Measurements from ENCODE around the gene IQCF5.
"Not testable (repeated sequence)": the region's sequence is repeated elsewhere in the genome, so short reads cannot be mapped to it uniquely, and the experiment has no call there.

Gene IQCF5

DNA sequence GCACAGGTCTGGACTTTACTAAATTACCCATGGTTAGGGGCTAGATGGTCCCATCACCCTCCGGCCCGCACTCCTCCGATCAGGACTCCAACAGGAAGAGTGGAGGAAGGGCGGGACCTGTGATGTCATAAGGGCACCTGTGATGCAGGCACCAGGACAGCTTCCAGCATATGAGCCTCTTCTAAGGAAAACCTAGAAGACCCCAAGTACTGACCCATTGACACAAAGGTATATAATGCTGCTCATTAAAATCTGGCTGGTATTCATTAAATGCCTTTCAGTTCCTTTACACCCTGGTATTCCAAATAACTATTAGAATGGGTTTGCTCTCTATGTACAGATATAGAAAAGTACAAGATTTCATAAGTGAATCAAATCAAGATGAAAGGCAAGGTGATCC, at the start of gene IQCF5:
Gene IQCF5, minus strand, starts transcription at position 101 of the 400 bp plus-strand sequence. Its CDS starts 70 bp downstream, at position 31.
- TF ChIP-seq, protein P1, sequence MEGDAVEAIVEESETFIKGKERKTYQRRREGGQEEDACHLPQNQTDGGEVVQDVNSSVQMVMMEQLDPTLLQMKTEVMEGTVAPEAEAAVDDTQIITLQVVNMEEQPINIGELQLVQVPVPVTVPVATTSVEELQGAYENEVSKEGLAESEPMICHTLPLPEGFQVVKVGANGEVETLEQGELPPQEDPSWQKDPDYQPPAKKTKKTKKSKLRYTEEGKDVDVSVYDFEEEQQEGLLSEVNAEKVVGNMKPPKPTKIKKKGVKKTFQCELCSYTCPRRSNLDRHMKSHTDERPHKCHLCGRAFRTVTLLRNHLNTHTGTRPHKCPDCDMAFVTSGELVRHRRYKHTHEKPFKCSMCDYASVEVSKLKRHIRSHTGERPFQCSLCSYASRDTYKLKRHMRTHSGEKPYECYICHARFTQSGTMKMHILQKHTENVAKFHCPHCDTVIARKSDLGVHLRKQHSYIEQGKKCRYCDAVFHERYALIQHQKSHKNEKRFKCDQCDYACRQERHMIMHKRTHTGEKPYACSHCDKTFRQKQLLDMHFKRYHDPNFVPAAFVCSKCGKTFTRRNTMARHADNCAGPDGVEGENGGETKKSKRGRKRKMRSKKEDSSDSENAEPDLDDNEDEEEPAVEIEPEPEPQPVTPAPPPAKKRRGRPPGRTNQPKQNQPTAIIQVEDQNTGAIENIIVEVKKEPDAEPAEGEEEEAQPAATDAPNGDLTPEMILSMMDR (IDR thresholded peaks at IDR 0.05; ENCODE audit: extremely low read depth, missing control alignments): no peak
- DNase-seq (ENCODE audit: low spot score): no peak

DNA sequence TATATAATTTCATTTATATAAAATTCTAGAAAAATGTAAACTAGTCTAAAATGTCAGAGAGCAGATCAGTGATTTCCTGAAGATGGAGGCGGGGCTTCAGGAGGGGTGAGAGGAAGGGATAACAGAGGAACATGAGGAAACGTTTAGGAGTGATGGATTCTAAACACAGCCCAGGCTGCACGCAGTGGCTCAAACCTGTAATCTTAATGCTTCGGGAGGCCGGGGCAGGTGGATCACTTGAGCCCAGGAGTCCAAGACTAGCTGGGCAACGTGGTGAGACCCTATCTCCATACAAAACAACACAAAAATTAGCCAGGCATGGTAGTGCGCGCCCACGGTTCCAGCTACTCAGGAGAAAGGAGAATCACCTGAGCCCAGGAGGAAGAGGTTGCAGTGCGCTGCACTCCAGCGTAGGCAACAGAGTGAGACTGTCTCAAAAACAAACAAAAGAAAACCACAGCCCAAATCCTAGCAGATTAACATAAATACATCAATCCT, 45.7 kb upstream of the IQCF5 start:
- no peak for DNase-seq (ENCODE audit: low spot score)
- TF ChIP-seq, protein P1 (IDR thresholded peaks at IDR 0.05; ENCODE audit: extremely low read depth, missing control alignments): no peak

DNA sequence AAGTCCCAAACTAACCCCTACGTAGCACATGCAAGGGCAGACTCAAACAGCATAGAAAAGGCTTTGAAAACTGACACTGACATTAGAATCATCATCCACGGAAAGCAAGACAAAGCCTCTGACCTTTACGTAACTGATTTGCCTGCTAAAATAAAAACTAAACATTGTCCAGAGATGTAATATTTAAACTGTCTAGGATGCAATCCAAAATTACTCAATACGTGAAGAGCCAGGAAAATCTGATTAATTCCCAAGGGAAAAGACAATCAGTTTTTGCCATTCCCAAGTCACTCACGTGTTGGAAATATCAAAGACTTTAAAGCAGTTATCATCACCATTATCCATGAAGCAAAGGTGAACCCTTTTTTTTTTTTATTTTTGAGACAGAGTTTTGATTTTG, 41.0 kb upstream of the IQCF5 start:
- TF ChIP-seq, protein P1 (IDR thresholded peaks at IDR 0.05; ENCODE audit: extremely low read depth, missing control alignments): no peak
- DNase-seq (ENCODE audit: low spot score): no peak

DNA sequence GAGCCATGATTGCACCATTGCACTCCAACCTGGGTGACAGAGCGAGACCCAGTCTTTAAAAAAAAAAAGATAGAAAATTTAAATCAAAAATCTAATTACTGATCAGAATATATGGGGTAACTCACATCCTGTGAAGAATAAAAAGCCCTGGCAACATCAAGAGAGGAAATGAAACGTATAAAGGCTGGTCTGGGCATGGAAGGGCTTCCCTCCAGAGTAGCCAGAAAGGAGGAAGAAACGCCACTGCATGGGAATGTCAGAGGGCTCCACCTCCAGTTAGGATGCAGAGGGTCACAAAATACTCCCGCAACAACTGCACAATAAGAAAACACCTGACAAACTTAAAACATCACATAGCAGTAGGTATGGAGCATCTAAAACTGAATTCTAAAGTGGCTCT, 32.6 kb upstream of the IQCF5 start:
- TF ChIP-seq, protein P1 (IDR thresholded peaks at IDR 0.05; ENCODE audit: extremely low read depth, missing control alignments): no peak

DNA sequence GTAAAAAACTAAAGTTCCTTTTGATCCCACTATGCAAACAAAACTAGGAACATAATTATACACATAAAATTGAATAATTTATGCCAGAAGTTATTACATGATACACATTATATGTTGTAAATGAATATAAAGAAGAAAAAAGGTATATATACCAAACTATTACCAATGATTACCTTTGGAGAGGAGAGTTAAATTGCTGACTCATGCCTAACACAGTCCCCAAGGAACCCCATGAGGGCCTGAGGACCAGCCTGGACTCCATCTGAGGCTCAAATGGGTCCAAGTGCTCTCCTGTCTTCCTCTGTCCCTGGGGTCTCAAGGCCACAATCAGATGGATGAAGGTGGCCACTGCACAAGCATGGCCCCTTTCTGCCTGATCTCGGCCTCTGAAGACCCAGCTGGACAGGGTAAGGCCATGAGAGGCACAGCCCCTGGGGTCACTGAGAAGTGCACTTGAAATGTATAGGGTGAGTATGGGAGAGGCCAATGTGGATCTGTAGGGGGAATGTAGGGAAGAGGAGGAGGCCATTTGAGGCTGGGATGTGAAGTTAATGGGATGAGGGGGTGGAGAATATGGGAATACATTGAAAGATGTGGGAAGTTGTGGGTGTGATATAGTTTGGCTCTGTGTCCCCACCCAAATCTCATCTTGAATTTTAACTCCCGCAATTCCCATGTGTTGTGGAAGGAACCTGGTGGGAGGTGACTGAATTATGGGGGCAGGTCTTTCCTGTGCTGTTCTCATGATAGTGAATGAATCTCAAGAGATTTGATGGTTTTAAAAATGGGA, 28.8 kb upstream of the IQCF5 start:
- TF ChIP-seq, protein P1 (IDR thresholded peaks at IDR 0.05; ENCODE audit: extremely low read depth, missing control alignments): no peak

More for the DNA sequence above, 32.6 kb upstream of the IQCF5 start:
- no peak for DNase-seq (ENCODE audit: low spot score)

DNA sequence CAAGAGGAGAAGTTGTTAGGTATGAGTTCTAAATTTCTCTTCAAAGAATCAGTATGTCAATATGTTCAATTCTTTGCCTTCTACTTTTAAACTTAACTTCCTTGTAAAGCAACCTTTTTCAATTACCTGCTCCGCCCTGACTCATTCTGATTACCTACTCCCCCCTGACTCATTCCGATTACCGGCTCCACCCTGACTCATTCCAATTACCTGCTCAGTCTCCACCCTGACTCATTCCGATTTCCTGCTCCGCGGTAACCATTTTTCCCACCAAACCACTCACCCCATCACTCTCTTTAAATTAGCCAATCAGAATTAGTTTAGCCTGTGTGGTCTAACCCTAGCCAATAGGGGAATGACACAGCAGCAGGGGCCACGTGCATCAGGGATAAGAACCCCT, 27.0 kb upstream of the IQCF5 start:
- not testable (repeated sequence) for DNase-seq (ENCODE audit: low spot score)

More for the DNA sequence above, 28.8 kb upstream of the IQCF5 start:
- DNase-seq (ENCODE audit: low spot score): no peak

DNA sequence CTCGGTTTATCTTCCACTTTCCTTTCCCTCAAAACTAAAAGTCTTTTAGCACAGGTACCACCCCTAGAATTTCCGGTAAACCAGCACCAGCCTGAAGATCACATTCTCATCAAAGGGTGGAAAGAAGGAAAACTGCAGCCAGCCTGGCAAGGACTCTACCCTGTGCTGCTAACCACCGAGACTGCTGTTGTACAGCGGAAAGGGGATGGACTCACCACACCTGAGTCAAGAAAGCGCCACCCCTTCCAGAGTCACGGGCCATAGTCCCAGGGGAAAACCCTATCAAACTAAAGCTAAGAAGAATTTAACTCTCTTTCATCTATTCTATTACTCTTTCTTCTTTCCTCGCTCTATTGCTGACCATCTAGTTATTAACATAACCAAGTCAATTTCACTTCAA, 24.6 kb upstream of the IQCF5 start:
- DNase-seq (ENCODE audit: low spot score): not testable (repeated sequence)

DNA sequence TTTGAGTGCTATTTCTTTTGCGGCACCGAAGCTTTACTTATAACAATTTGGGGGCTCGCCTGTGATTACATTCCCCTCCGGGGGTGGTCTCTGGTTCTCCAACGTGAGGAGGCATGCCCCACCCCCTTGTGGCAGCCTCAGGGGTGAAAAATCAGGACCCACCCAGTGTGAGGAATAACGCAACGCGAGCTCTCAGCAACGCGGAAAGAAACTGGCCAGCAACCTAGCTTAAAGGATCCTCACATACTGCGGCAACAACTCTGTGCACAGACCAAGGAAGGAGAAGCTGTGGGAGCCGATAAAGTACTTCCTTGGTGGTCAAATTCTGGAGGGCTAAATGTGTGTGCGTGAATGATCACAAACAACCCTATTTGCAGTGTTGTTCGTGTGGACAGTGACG, 22.0 kb upstream of the IQCF5 start:
- TF ChIP-seq, protein P1 (IDR thresholded peaks at IDR 0.05; ENCODE audit: extremely low read depth, missing control alignments): no peak
- DNase-seq (ENCODE audit: low spot score): no peak
